GM12878 (cell line): ENCODE measurements around the gene NT5E. TPM values are rescaled to one million over a fixed set of nuclear protein-coding genes. Genes with fewer than 3 reads are reported as not detected.

Experiments
- BACH1 ChIP-seq: fragments of 450-650 bp; IDR thresholded peaks from 2 replicates; pipeline ENCODE4 v1.6.1; 2017; ENCODE audit warnings: mild to moderate bottlenecking, borderline replicate concordance
- BCL3 ChIP-seq: IDR thresholded peaks from 2 replicates; pipeline ENCODE4 v1.6.1; 2011; ENCODE audit warnings: borderline replicate concordance, low read depth, mild to moderate bottlenecking, moderate library complexity, low read length; ENCODE audit not compliant: insufficient read depth, poor library complexity, severe bottlenecking
- CBX5 ChIP-seq: sonication (generic); IDR thresholded peaks from 2 replicates; pipeline ENCODE4 v1.6.1; 2016; ENCODE audit warnings: low read depth, moderate library complexity, mild to moderate bottlenecking, inconsistent platforms
- EGR1 ChIP-seq, 2 experiments: IDR thresholded peaks; 1 replicate in 1 of 2; 2 replicates in 1 of 2; pipeline ENCODE4 v1.6.1; 2011 to 2012; ENCODE audit warnings: low read depth in 2 of 2, low read length in 2 of 2, borderline replicate concordance in 1 of 2, mild to moderate bottlenecking in 1 of 2, moderate library complexity in 1 of 2
- EZH2 ChIP-seq: IDR thresholded peaks from 2 replicates; pipeline ENCODE4 v1.6.1; 2012; ENCODE audit warnings: low read depth, mild to moderate bottlenecking, control low read depth, inconsistent platforms, low read length, borderline replicate concordance; ENCODE audit not compliant: control insufficient read depth
- FOXM1 ChIP-seq: IDR thresholded peaks from 2 replicates; pipeline ENCODE4 v1.6.1; 2012; ENCODE audit warnings: low read depth, mild to moderate bottlenecking, inconsistent platforms, low read length, moderate library complexity
- IKZF2 ChIP-seq, 2 experiments: fragments of 450-650 bp; IDR thresholded peaks; 2 replicates each; pipeline ENCODE4 v1.6.1; 2017; ENCODE audit warnings: mild to moderate bottlenecking in 2 of 2, moderate library complexity in 2 of 2
- KLF5 ChIP-seq: fragments of 450-650 bp; IDR thresholded peaks from 2 replicates; pipeline ENCODE4 v1.6.1; 2014; ENCODE audit warnings: mild to moderate bottlenecking; ENCODE audit not compliant: partially characterized antibody
- MEF2A ChIP-seq: IDR thresholded peaks from 2 replicates; pipeline ENCODE4 v1.6.1; 2011; ENCODE audit warnings: low read depth, mild to moderate bottlenecking, low read length, moderate library complexity; ENCODE audit not compliant: insufficient read depth
- MTA2 ChIP-seq: fragments of 450-650 bp; IDR thresholded peaks from 2 replicates; pipeline ENCODE4 v1.6.1; 2016; ENCODE audit warnings: low read depth, mild to moderate bottlenecking, moderate library complexity
- MYB ChIP-seq: fragments of 150-350 bp; IDR thresholded peaks from 2 replicates; pipeline ENCODE4 v1.6.1; 2014; ENCODE audit warnings: mild to moderate bottlenecking, low read depth, low read length, borderline replicate concordance
- NBN ChIP-seq: fragments of 450-650 bp; IDR thresholded peaks from 2 replicates; pipeline ENCODE4 v1.6.1; 2016
- NR2F1 ChIP-seq: fragments of 450-650 bp; conservative IDR thresholded peaks from 2 replicates; pipeline ENCODE4 v1.6.1; 2017; ENCODE audit warnings: mild to moderate bottlenecking
- RFX5 ChIP-seq: IDR thresholded peaks from 2 replicates; pipeline ENCODE4 v1.6.1; 2011; ENCODE audit warnings: low read depth, low read length, improper control_type of control experiment
- SMC3 ChIP-seq: IDR thresholded peaks from 2 replicates; pipeline ENCODE4 v1.6.1; 2011; ENCODE audit warnings: low read length, improper control_type of control experiment, borderline replicate concordance
- SREBF1 ChIP-seq: IDR thresholded peaks from 2 replicates; pipeline ENCODE4 v1.6.1; 2012; ENCODE audit warnings: mild to moderate bottlenecking, low read length
- STAT1 ChIP-seq: fragments of 450-650 bp; conservative IDR thresholded peaks from 2 replicates; pipeline ENCODE4 v1.6.1; 2014; ENCODE audit warnings: antibody characterized with exemption, mild to moderate bottlenecking
- SUPT20H ChIP-seq: IDR thresholded peaks from 2 replicates; pipeline ENCODE4 v1.6.1; 2011; ENCODE audit warnings: low read depth, mild to moderate bottlenecking, low read length, moderate library complexity, borderline replicate concordance; ENCODE audit not compliant: control insufficient read depth
- TBL1XR1 ChIP-seq: IDR thresholded peaks from 2 replicates; pipeline ENCODE4 v1.6.1; 2012; ENCODE audit warnings: low read depth, low read length, improper control_type of control experiment
- YY1 ChIP-seq: IDR thresholded peaks from 2 replicates; pipeline ENCODE4 v1.6.1; 2011; ENCODE audit warnings: low read depth, mild to moderate bottlenecking, low read length
- ZBTB33 ChIP-seq: fragments of 450-650 bp; IDR thresholded peaks from 2 replicates; pipeline ENCODE4 v1.6.1; 2017; ENCODE audit warnings: mild to moderate bottlenecking
- ZNF622 ChIP-seq: fragments of 450-650 bp; IDR thresholded peaks from 2 replicates; pipeline ENCODE4 v1.6.1; 2017; ENCODE audit warnings: mild to moderate bottlenecking, inconsistent platforms
- ZSCAN29 ChIP-seq: fragments of 450-650 bp; IDR thresholded peaks from 2 replicates; pipeline ENCODE4 v1.6.1; 2017; ENCODE audit warnings: mild to moderate bottlenecking, moderate library complexity
- polyA plus RNA-seq, 11 experiments: library from polyadenylated mRNA; depleted of rRNA in 4 of 11; unstranded in 6 of 11; stranded (reverse) in 5 of 11; fragments of >200 nt; fragmentation: Nextera tagmentation in 4 of 11; fragmentation: Illumina TruSeq in 1 of 11; extraction: Ambion mirVana in 4 of 11; extraction: Trizol in 1 of 11; gene quantifications; 1 replicate in 1 of 11; 2 replicates in 10 of 11; pipeline versions ENCODE4 v1.2.1 to v1.2.3, GENCODE V29; 2011 to 2016; ENCODE audit warnings: inconsistent platforms in 2 of 11, missing spikeins in 2 of 11, low read depth in 1 of 11
- total RNA-seq, 4 experiments: library from RNA; depleted of rRNA in 3 of 4; stranded (reverse); fragments of >200 nt in 3 of 4; fragmentation: Illumina TruSeq in 1 of 4; extraction: Trizol in 1 of 4; gene quantifications; 2 replicates each; pipeline versions ENCODE4 v1.2.1 to v1.2.3, GENCODE V29; 2013 to 2021
- TF ChIP-seq, protein P1 (sequence below): fragments of 450-650 bp; IDR thresholded peaks from 2 replicates; pipeline ENCODE4 v1.6.1; 2017; ENCODE audit warnings: low read depth, mild to moderate bottlenecking, moderate library complexity
- TF ChIP-seq, protein P2 (sequence below): fragments of 450-650 bp; IDR thresholded peaks from 2 replicates; pipeline ENCODE4 v1.6.1; 2017; ENCODE audit warnings: borderline replicate concordance
- TF ChIP-seq, protein P3 (sequence below): fragments of 450-650 bp; IDR thresholded peaks from 2 replicates; pipeline ENCODE4 v1.6.1; 2016; ENCODE audit warnings: mild to moderate bottlenecking

Gene NT5E
- total and polyA plus RNA-seq, 10 of the 15 experiments (the other 5 are each of a cell fraction or from before 2014, with no cell fraction given): 1.9 to 9.7 (median 7.3) TPM

- TF ChIP-seq, protein P1, sequence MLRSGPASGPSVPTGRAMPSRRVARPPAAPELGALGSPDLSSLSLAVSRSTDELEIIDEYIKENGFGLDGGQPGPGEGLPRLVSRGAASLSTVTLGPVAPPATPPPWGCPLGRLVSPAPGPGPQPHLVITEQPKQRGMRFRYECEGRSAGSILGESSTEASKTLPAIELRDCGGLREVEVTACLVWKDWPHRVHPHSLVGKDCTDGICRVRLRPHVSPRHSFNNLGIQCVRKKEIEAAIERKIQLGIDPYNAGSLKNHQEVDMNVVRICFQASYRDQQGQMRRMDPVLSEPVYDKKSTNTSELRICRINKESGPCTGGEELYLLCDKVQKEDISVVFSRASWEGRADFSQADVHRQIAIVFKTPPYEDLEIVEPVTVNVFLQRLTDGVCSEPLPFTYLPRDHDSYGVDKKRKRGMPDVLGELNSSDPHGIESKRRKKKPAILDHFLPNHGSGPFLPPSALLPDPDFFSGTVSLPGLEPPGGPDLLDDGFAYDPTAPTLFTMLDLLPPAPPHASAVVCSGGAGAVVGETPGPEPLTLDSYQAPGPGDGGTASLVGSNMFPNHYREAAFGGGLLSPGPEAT: peak; percentile 70
- TF ChIP-seq SMC3 (no peak), STAT1 (no peak), ZNF622 (no peak), ZBTB33 (no peak), NR2F1 (no peak), MYB (no peak), RFX5 (no peak), BACH1 (no peak), TBL1XR1 (no peak), IKZF2 (IDR thresholded peaks at IDR 0.05) (peak; percentile 78 to 84; a peak in 3 of 4 replicates), SREBF1 (no peak), SUPT20H (no peak), MTA2 (peak; percentile 58), EZH2 (no peak), EGR1 (IDR thresholded peaks at IDR 0.05; ENCODE audit: borderline replicate concordance in 1 of 2, low read depth in 2 of 2, low read length in 2 of 2) (peak in 1 of 2 experiments; percentile 69; a peak in 1 of 3 replicates), ZSCAN29 (peak; percentile 94), NBN (peak; percentile 57), FOXM1 (no peak; the same call in 1 of the 2 replicates), MEF2A (no peak), KLF5 (no peak), BCL3 (no peak), YY1 (no peak), CBX5 (no peak; the same call in 1 of the 2 replicates)
- TF ChIP-seq, protein P2, sequence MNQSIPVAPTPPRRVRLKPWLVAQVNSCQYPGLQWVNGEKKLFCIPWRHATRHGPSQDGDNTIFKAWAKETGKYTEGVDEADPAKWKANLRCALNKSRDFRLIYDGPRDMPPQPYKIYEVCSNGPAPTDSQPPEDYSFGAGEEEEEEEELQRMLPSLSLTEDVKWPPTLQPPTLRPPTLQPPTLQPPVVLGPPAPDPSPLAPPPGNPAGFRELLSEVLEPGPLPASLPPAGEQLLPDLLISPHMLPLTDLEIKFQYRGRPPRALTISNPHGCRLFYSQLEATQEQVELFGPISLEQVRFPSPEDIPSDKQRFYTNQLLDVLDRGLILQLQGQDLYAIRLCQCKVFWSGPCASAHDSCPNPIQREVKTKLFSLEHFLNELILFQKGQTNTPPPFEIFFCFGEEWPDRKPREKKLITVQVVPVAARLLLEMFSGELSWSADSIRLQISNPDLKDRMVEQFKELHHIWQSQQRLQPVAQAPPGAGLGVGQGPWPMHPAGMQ: no peak
- TF ChIP-seq, protein P3, sequence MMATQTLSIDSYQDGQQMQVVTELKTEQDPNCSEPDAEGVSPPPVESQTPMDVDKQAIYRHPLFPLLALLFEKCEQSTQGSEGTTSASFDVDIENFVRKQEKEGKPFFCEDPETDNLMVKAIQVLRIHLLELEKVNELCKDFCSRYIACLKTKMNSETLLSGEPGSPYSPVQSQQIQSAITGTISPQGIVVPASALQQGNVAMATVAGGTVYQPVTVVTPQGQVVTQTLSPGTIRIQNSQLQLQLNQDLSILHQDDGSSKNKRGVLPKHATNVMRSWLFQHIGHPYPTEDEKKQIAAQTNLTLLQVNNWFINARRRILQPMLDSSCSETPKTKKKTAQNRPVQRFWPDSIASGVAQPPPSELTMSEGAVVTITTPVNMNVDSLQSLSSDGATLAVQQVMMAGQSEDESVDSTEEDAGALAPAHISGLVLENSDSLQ: no peak
These were observed 480 bp upstream of the NT5E start (continued) for GRCh38 chr6:85449388-85449817.
